ENCODE measurements around the gene HS6ST3. TPM values are rescaled to one million over a fixed set of nuclear protein-coding genes. Genes with fewer than 3 reads are reported as not detected.

HS6ST3 gene
- total RNA-seq, 1 donor from 2014 or later, result not detected

- Mint-ChIP-seq H3K27ac (no peak overlapping the region), H3K27me3 (no peaks in the 10 kb centered on the region), H3K4me3 (no peak overlapping the region), H3K4me1 (no peaks in the 10 kb centered on the region), H3K36me3 (ENCODE audit: low read depth) (no peaks in the 10 kb centered on the region), H3K9me3 (peaks cover 5% of the 10 kb centered on the region)
- intact Hi-C loops (cut with micrococcal nuclease), result no loop called here
- no peak for DNase-seq
Measured at GRCh38 chr13:96546463-96546862, 456.6 kb downstream of the HS6ST3 start.

- no peaks in the 10 kb centered on the region for H3K4me1 Mint-ChIP-seq
- H3K36me3 Mint-ChIP-seq (ENCODE audit: low read depth), result no peaks in the 10 kb centered on the region
- no peak for DNase-seq
- intact Hi-C loops (cut with micrococcal nuclease), result no loop called here
- no peak overlapping the region for H3K27ac Mint-ChIP-seq
- H3K27me3 Mint-ChIP-seq, result no peaks in the 10 kb centered on the region
- H3K4me3 Mint-ChIP-seq, result no peak overlapping the region
- H3K9me3 Mint-ChIP-seq, result no peaks in the 10 kb centered on the region
Measured at GRCh38 chr13:96551546-96551945, 461.6 kb downstream of the HS6ST3 start.

- no peak overlapping the region for H3K27ac Mint-ChIP-seq
- DNase-seq, result no peak
- no peaks in the 10 kb centered on the region for H3K27me3 Mint-ChIP-seq
- no peak overlapping the region for H3K4me3 Mint-ChIP-seq
- intact Hi-C loops (cut with micrococcal nuclease), result no loop called here
- H3K36me3 Mint-ChIP-seq (ENCODE audit: low read depth), result no peaks in the 10 kb centered on the region
- H3K9me3 Mint-ChIP-seq, result no peaks in the 10 kb centered on the region
- no peaks in the 10 kb centered on the region for H3K4me1 Mint-ChIP-seq
Measured at GRCh38 chr13:96552559-96552958, 462.7 kb downstream of the HS6ST3 start.

GRCh38 chr13:96553796-96554195 lies 463.9 kb downstream of the HS6ST3 start:
- Mint-ChIP-seq H3K9me3 (no peaks in the 10 kb centered on the region), H3K27me3 (no peaks in the 10 kb centered on the region), H3K4me3 (no peak overlapping the region), H3K36me3 (ENCODE audit: low read depth) (no peaks in the 10 kb centered on the region), H3K4me1 (no peaks in the 10 kb centered on the region), H3K27ac (no peak overlapping the region)
- intact Hi-C loops (cut with micrococcal nuclease), result no loop called here
- DNase-seq, result no peak

- Mint-ChIP-seq H3K9me3 (peaks cover 4% of the 10 kb centered on the region), H3K27me3 (no peaks in the 10 kb centered on the region), H3K36me3 (ENCODE audit: low read depth) (no peaks in the 10 kb centered on the region), H3K4me1 (no peaks in the 10 kb centered on the region), H3K4me3 (no peak overlapping the region), H3K27ac (no peak overlapping the region)
- no peak for DNase-seq
- intact Hi-C loops (cut with micrococcal nuclease), result no loop called here
Measured at GRCh38 chr13:96573563-96573962, 483.7 kb downstream of the HS6ST3 start.

GRCh38 chr13:96575423-96576320 lies 485.8 kb downstream of the HS6ST3 start:
- H3K36me3 Mint-ChIP-seq (ENCODE audit: low read depth), result no peaks in the 10 kb centered on the region
- no peak for DNase-seq
- H3K4me1 Mint-ChIP-seq, result no peaks in the 10 kb centered on the region
- intact Hi-C loops (cut with micrococcal nuclease), result no loop called here
- peaks cover 4% of the 10 kb centered on the region for H3K9me3 Mint-ChIP-seq
- no peak overlapping the region for H3K27ac Mint-ChIP-seq
- H3K4me3 Mint-ChIP-seq, result no peak overlapping the region
- no peaks in the 10 kb centered on the region for H3K27me3 Mint-ChIP-seq

- Mint-ChIP-seq H3K36me3 (ENCODE audit: low read depth) (no peaks in the 10 kb centered on the region), H3K27ac (no peak overlapping the region)
Measured at GRCh38 chr13:96581741-96582140, 491.8 kb downstream of the HS6ST3 start.

GRCh38 chr13:96615252-96615651 lies 525.3 kb downstream of the HS6ST3 start:
- Mint-ChIP-seq H3K4me3 (no peak overlapping the region), H3K4me1 (no peaks in the 10 kb centered on the region), H3K27me3 (no peaks in the 10 kb centered on the region), H3K9me3 (peaks cover 11% of the 10 kb centered on the region), H3K36me3 (ENCODE audit: low read depth) (no peaks in the 10 kb centered on the region), H3K27ac (no peak overlapping the region)
- intact Hi-C loops (cut with micrococcal nuclease), result no loop called here
- no peak for DNase-seq

More at GRCh38 chr13:96581741-96582140, 491.8 kb downstream of the HS6ST3 start:
- Mint-ChIP-seq H3K9me3 (peaks cover 17% of the 10 kb centered on the region), H3K4me3 (no peak overlapping the region), H3K27me3 (no peaks in the 10 kb centered on the region), H3K4me1 (no peaks in the 10 kb centered on the region)
- intact Hi-C loops (cut with micrococcal nuclease), result no loop called here
- DNase-seq, result no peak

GRCh38 chr13:96617528-96617927 lies 527.6 kb downstream of the HS6ST3 start:
- DNase-seq, result no peak
- Mint-ChIP-seq H3K9me3 (peaks cover 8% of the 10 kb centered on the region), H3K27me3 (no peaks in the 10 kb centered on the region), H3K27ac (no peak overlapping the region), H3K4me1 (no peaks in the 10 kb centered on the region), H3K36me3 (ENCODE audit: low read depth) (no peaks in the 10 kb centered on the region), H3K4me3 (no peak overlapping the region)
- intact Hi-C loops (cut with micrococcal nuclease), result no loop called here

- no peaks in the 10 kb centered on the region for H3K4me1 Mint-ChIP-seq
- no peaks in the 10 kb centered on the region for H3K36me3 Mint-ChIP-seq (ENCODE audit: low read depth)
- intact Hi-C loops (cut with micrococcal nuclease), result no loop called here
- peaks cover 7% of the 10 kb centered on the region for H3K9me3 Mint-ChIP-seq
- no peak overlapping the region for H3K27ac Mint-ChIP-seq
- H3K4me3 Mint-ChIP-seq, result no peak overlapping the region
- DNase-seq, result no peak
- H3K27me3 Mint-ChIP-seq, result no peaks in the 10 kb centered on the region
Measured at GRCh38 chr13:96621634-96622183, 531.8 kb downstream of the HS6ST3 start.

- Mint-ChIP-seq H3K9me3 (peaks cover 13% of the 10 kb centered on the region), H3K4me1 (no peaks in the 10 kb centered on the region)
- intact Hi-C loops (cut with micrococcal nuclease), result no loop called here
Measured at GRCh38 chr13:96629331-96629730, 539.4 kb downstream of the HS6ST3 start.

GRCh38 chr13:96632536-96633320 lies 542.8 kb downstream of the HS6ST3 start:
- H3K27ac Mint-ChIP-seq, result no peak overlapping the region
- intact Hi-C loops (cut with micrococcal nuclease), result no loop called here
- no peaks in the 10 kb centered on the region for H3K27me3 Mint-ChIP-seq
- no peaks in the 10 kb centered on the region for H3K4me1 Mint-ChIP-seq
- no peak overlapping the region for H3K4me3 Mint-ChIP-seq
- DNase-seq, result no peak
- peaks cover 8% of the 10 kb centered on the region for H3K9me3 Mint-ChIP-seq
- H3K36me3 Mint-ChIP-seq (ENCODE audit: low read depth), result no peaks in the 10 kb centered on the region

More at GRCh38 chr13:96629331-96629730, 539.4 kb downstream of the HS6ST3 start:
- H3K4me3 Mint-ChIP-seq, result no peak overlapping the region
- H3K27me3 Mint-ChIP-seq, result no peaks in the 10 kb centered on the region
- H3K27ac Mint-ChIP-seq, result no peak overlapping the region
- no peaks in the 10 kb centered on the region for H3K36me3 Mint-ChIP-seq (ENCODE audit: low read depth)
- no peak for DNase-seq

- H3K4me3 Mint-ChIP-seq, result no peak overlapping the region
- no peaks in the 10 kb centered on the region for H3K27me3 Mint-ChIP-seq
- H3K4me1 Mint-ChIP-seq, result no peaks in the 10 kb centered on the region
- H3K9me3 Mint-ChIP-seq, result peaks cover 4% of the 10 kb centered on the region
- intact Hi-C loops (cut with micrococcal nuclease), result no loop called here
- H3K36me3 Mint-ChIP-seq (ENCODE audit: low read depth), result no peaks in the 10 kb centered on the region
- no peak overlapping the region for H3K27ac Mint-ChIP-seq
- DNase-seq, result no peak
Measured at GRCh38 chr13:96636001-96636709, 546.2 kb downstream of the HS6ST3 start.
